GM21423 (cell line): ENCODE data around the gene ZEB2.

Source experiments
- ATAC-seq: cut with Tn5 transposase; IDR thresholded peaks from one replicate; pipeline ENCODE4 v1.9.1; 2021; ENCODE audit warnings: mild to moderate bottlenecking, moderate library complexity; ENCODE audit not compliant: unreplicated experiment

ZEB2 gene

GRCh38 chr2:144496977-144497598, 22.8 kb downstream of the ZEB2 start:
- ATAC-seq: no peak

DNA sequence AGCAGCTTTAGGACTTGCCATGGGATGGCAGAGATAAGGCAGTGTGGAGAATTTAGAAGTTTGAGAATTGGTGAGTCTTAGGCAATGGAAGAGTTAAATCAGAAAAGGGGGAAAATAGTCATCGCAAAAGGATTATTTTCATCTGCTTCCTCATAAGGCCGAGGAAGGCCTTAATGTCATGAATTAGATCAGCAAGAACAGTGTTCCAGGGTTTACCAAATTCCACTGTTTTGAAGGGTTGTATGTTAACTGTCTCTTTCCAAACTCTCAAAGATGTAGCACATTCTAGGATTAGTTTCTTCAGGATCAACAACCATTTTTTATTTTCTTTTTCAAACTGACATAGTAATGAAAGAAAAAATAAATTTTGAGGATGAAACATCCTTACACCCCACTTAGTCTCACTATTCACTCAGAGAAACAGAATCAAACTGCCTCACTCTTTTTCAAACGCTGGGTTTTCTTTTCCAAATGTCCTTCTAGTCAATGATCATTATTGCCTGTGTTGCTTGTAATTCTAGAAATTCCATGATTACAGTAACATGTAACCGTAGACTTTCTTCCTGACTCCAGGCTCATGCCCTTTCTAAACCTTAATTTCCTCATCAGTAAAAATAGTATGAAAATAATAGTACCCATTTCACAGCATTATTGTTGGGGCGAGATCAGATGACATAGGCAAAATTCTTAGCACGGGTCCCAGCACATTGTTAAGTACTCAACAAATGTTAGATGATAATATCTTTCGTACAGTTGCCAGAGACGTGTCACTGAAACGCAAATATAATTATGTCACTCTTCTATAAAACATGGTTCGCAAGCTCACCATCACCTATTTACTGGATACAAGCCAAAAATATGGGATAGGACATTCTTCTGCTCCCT, 23.6 kb downstream of the ZEB2 start:
- ATAC-seq: no peak

DNA sequence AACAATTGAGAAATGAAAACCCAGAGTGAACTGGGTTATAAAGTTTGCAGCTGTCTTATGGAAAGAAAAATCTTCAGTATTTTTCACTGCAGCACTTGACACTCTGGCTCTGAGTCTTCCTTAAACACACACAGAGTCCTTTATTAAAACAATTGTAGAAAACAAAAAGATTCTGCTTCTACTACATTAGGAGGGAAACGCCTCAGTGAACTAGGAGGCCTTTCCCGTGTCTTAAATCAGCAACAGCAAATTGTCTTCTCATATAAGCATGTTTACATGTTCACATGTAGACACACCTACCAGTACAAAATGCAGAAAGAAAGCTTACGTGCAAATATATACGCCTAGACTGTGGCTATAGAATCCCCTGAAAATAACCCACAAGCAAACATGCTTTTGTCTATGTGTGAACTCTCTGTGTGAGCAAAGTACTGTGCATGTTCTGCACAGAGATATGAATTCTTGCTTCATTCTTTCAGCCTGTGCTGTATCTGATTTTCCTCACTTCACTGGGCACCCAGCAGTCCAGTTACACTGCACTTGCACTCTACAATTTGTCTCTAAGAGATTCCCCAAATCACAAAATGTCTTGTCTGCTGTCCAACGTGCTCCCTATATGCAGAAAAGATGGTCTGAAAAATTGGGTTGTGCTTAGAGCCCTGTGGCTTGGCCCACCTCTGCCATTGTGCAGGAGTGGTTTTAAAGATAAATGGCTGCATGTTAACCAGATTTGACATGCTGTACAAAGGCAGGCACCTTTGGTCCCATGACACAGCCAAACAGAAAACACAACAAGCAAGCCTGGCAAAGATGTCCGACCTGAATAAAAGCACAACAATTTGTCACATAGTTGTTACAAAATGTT, 24.5 kb downstream of the ZEB2 start:
- ATAC-seq: no peak

GRCh38 chr2:144493027-144493809, 26.7 kb downstream of the ZEB2 start:
- ATAC-seq: no peak

GRCh38 chr2:144490857-144491256, 29.1 kb downstream of the ZEB2 start:
- ATAC-seq: no peak

DNA sequence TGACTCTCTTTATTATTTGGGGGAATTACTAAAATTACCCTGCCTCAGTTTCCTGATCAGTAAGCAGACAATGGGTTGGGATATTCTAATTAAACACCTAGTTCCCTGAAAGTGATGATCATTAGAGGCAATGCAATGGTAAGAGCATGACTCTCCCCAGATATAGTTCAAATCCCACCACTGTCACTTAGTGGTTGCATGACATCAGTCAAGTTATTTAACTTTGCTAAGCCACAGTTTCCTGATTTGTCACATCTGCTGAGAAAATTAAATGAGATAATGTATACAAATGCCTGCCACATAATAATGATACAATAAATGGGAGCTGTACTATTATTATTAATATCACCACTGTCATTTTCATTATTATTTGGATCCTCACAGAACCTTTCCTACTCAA, 29.9 kb downstream of the ZEB2 start:
- no peak for ATAC-seq

DNA sequence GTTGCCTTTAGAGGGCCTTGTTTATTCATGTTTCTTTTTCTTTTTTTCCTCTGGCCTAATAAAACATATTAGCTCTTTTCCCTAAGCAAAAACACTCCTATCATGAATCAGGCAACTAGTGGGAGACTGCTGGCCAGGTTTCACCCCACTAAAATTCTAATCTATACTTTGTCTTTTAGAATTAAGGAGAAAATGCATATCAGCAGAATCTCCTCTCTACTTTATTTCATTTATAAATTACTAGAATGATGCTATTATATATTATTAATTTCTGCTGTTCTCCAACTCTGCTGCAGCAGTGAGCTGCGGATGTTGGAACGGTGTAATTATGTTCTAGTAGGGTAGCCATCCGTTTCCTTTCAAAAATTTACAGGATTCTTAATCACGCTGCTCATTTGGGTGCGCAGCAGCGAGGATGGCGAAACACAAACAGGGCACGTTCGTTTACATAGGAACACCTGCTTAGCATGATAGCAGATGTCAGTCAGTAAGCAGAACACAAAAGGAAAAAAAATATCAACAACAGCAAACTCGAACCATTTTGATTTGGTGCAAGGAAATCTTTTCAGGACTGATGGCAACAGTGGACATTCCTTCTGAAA, 30.5 kb downstream of the ZEB2 start:
- no peak for ATAC-seq

- no peak for ATAC-seq
These were observed 35.5 kb downstream of the ZEB2 start for GRCh38 chr2:144484201-144484948.

DNA sequence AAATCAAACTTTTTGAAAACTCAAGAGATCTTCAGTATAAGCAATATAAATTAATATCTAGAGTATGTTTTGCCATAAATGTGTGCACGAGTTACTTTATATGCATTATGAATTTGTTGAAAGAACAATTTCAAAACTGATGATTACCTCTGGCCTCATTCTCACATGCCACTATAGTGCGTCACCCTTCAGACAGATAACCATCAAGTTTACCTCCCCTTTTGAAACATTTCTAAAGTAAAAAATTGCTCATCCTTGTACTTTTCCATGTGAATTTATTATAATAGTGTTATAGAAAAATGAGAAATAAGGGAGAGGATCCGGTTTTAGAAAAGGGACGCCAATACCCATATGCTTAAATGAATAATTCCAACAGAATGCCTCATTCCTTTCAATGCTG, 38.3 kb downstream of the ZEB2 start:
- ATAC-seq: no peak

DNA sequence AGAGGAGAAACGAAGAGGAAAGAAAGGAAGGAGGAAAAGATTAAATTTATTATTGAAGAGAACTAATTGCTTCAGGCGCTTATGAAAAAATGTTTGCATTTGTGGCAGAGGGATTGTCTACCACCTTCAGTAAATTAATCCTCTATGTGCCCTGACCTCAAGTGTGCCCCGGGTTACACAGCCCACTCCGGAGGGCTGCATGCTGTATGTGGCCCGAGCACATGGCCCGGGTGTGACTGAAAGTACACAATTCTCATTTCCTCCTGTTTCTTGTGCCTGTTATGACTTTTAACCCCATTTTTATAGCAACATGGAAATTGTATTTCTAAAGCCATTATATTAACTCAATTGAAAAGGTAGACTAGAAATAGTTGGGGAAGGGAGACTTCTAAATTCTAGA, 38.8 kb downstream of the ZEB2 start:
- no peak for ATAC-seq

- ATAC-seq: no peak
These were observed 39.6 kb downstream of the ZEB2 start for GRCh38 chr2:144480285-144480684.

DNA sequence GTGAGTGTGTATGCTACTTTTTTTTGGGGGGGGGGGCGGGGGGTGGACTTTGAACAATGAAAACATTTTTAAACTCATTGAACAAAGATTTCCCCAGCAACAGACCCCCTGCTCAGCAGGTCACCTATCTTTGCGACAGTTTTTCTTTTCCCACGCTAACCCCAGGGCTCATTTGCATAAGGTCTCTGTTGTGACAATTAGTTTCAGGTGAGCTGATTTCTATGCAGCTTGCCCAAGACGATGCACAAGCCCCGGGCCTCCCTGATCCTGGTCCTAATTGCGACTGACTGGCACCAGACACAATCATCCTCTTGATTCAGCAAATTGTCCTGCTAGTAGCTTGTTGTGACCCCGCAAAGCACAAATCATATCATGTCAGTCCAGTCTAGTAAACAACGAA, 40.3 kb downstream of the ZEB2 start:
- no peak for ATAC-seq

DNA sequence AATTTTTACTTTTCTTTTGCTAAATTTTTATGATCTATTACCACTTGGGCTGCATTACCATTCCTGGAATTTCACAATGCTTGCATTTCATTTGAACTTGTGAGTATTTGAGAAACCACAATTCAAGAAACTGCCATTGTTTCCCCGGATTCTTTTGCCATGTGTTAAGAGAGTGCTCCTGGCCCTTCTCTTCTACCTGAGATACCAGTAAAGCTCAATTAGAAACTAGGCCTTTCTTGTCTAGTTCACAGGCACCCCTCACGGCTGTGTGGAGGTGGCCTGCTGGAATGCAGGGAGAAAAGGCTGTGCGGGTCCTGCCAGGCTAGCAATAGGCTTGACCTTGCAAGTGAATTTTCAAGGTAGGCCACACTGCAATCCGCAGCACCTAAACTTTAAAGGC, 40.8 kb downstream of the ZEB2 start:
- no peak for ATAC-seq

DNA sequence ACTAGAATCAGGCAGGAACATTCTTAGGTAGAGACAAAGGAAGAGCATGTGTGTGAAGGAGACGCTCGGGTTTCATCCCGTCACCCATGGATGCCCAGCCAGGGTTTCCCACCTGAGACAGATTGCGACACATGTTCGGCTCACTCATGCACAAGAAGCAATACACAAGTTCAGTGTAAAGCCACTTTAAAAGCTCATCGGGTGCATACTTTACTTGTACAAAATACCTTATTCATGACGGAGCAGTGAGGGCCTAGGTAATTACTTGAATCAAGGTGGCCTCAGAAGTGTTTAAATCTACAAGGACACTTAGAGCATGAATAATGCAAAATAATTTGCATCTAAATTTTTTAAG, 42.0 kb downstream of the ZEB2 start:
- ATAC-seq: no peak

GRCh38 chr2:144477281-144477956, 42.5 kb downstream of the ZEB2 start:
- ATAC-seq: no peak

DNA sequence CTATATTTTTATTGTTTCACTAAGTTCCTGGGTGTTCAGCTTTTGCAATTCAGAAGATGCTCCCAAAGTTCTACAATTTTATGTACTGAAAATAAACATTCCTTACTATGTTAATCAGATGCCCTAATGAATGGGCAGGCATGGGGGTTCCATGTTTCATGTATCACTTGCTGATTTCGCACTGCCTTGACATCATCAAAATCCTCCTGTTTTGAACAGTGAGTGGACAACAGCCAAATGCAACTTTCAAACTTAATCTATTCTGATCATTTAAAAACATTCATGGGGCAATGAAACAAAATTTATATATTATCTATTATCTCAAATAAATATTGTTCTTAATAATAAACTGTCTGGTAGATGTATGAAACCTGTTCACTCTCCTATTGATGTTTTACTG, 43.2 kb downstream of the ZEB2 start:
- no peak for ATAC-seq

DNA sequence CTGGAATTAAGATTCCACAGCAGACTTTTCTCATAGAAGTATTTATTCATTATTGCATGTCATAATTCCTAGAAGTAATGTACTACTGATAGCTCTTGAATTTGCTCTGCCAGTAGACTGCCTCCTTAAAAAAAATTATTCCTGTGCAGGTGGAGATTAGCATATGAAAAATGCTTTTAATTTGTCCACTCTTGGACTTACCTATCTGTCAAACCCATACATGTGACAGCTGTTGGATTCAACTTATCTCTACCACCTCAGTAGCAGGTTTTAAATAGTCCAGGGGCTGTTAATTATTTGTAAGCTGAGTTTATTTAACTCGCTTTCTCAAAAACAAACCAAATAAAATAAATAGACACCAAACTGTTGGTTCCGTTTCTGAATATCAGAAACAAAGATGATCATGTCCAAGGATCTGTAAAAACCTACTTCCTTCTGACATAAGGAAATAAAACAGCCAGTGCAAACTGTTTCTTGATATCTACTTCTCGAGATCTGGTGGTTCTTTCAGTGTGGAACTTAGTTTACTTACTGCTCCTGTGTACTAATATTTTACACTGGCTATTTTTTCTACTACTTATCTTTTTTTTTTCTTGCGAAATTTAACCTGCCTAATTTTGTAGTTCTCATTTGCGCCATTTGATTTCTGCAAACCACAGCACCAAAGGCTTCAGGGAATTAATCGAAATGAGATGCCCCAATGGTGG, 44.2 kb downstream of the ZEB2 start:
- no peak for ATAC-seq

- ATAC-seq: no peak
These were observed 44.9 kb downstream of the ZEB2 start for GRCh38 chr2:144475044-144475443.

GRCh38 chr2:144474017-144474416, 45.9 kb downstream of the ZEB2 start:
- ATAC-seq: no peak
